GM23338 (cell line): ENCODE results near the gene BCL10. TPM values are rescaled to one million over a fixed set of nuclear protein-coding genes. Genes with fewer than 3 reads are reported as not detected.

Experiments used
- ATAC-seq: fragments of 200-7000 bp; cut with Tn5 transposase; 3 replicates; pipeline ENCODE4 v1.9.1; 2020
- DNase-seq: peaks from one replicate; pipeline ENCODE4 v3.0.0-alpha.2; 2015; ENCODE audit warnings: low spot score
- H2AFZ ChIP-seq: fragments of 200-600 bp; sonication (generic); 2 replicates; pipeline ENCODE4 v1.8.0; 2016; ENCODE audit warnings: antibody characterized with exemption, mild to moderate bottlenecking, moderate library complexity
- H3F3A ChIP-seq: fragments of 200-600 bp; sonication (generic); replicated peaks from 2 replicates; pipeline ENCODE4 v1.8.0; 2017; ENCODE audit warnings: antibody characterized with exemption, mixed run types, low read depth
- H3K27ac ChIP-seq: fragments of 200-600 bp; sonication (generic); 2 replicates; pipeline ENCODE4 v1.6.1; 2016; ENCODE audit warnings: low read depth
- H3K27me3 ChIP-seq: fragments of 200-600 bp; sonication (generic); 2 replicates; pipeline ENCODE4 v1.8.0; 2016; ENCODE audit warnings: mild to moderate bottlenecking, mixed run types, moderate library complexity; ENCODE audit not compliant: insufficient read depth
- H3K36me3 ChIP-seq: fragments of 200-600 bp; sonication (generic); 2 replicates; pipeline ENCODE4 v1.8.0; 2016; ENCODE audit warnings: mild to moderate bottlenecking; ENCODE audit not compliant: insufficient read depth
- H3K4me1 ChIP-seq: fragments of 200-600 bp; sonication (generic); 2 replicates; pipeline ENCODE4 v1.8.0; 2016; ENCODE audit warnings: mild to moderate bottlenecking, moderate library complexity; ENCODE audit not compliant: insufficient read depth
- H3K4me2 ChIP-seq: fragments of 200-600 bp; sonication (generic); 2 replicates; pipeline ENCODE4 v1.7.1; 2017; ENCODE audit warnings: mixed run types
- H3K4me3 ChIP-seq: fragments of 200-600 bp; sonication (generic); 2 replicates; pipeline ENCODE4 v1.6.1; 2016; ENCODE audit warnings: mixed run types
- H3K79me2 ChIP-seq: fragments of 200-600 bp; sonication (generic); replicated peaks from 2 replicates; pipeline ENCODE4 v1.8.0; 2017; ENCODE audit warnings: mild to moderate bottlenecking; ENCODE audit not compliant: insufficient read depth
- H3K9me2 ChIP-seq: fragments of 200-600 bp; sonication (generic); 2 replicates; pipeline ENCODE4 v1.8.0; 2017; ENCODE audit not compliant: insufficient read depth
- H4K20me1 ChIP-seq: fragments of 200-600 bp; sonication (generic); replicated peaks from 2 replicates; pipeline ENCODE4 v1.8.0; 2017; ENCODE audit warnings: mild to moderate bottlenecking; ENCODE audit not compliant: insufficient read depth
- H3K27ac Mint-ChIP-seq: 2 replicates; pipeline ENCODE4 v1.8.0; 2020; ENCODE audit warnings: inconsistent platforms, mild to moderate bottlenecking, moderate library complexity, mixed read lengths
- H3K27me3 Mint-ChIP-seq: 3 replicates; pipeline ENCODE4 v1.8.0; 2022; ENCODE audit warnings: low read depth, mild to moderate bottlenecking, moderate library complexity, mixed read lengths, inconsistent platforms; ENCODE audit not compliant: insufficient read depth, poor library complexity
- H3K36me3 Mint-ChIP-seq: 3 replicates; pipeline ENCODE4 v1.8.0; 2021; ENCODE audit warnings: low read depth, mild to moderate bottlenecking, inconsistent platforms, moderate library complexity, mixed read lengths
- H3K4me1 Mint-ChIP-seq: 3 replicates; pipeline ENCODE4 v1.8.0; 2020; ENCODE audit warnings: mild to moderate bottlenecking, inconsistent platforms, mixed read lengths
- H3K4me3 Mint-ChIP-seq: 3 replicates; pipeline ENCODE4 v1.8.0; 2021; ENCODE audit warnings: moderate library complexity, mild to moderate bottlenecking, inconsistent platforms, mixed read lengths
- H3K9me3 Mint-ChIP-seq: 3 replicates; pipeline ENCODE4 v1.8.0; 2020; ENCODE audit warnings: moderate library complexity, mild to moderate bottlenecking, inconsistent platforms, mixed read lengths
- CREB1 ChIP-seq: fragments of 250-450 bp; sonication (Bioruptor Pico); IDR thresholded peaks from 2 replicates; pipeline ENCODE4 v1.5.0; 2020; ENCODE audit warnings: low read depth, mild to moderate bottlenecking, moderate library complexity
- CTCF ChIP-seq, 2 experiments: fragments of 200-600 bp in 1 of 2; sonication (generic) in 1 of 2; conservative IDR thresholded peaks; 2 replicates each; pipeline versions ENCODE4 v1.5.1 to v1.6.1; 2016 to 2017; ENCODE audit warnings: antibody characterized with exemption in 2 of 2, low read depth in 2 of 2, mild to moderate bottlenecking in 2 of 2, moderate library complexity in 1 of 2
- EZH2 ChIP-seq: fragments of 200-600 bp; sonication (generic); IDR thresholded peaks from one replicate; pipeline ENCODE4 v1.8.0; 2017; ENCODE audit warnings: antibody characterized with exemption, mild to moderate bottlenecking, low read depth; ENCODE audit not compliant: unreplicated experiment
- EZH2phosphoT487 ChIP-seq: fragments of 200-600 bp; sonication (generic); IDR thresholded peaks from one replicate; pipeline ENCODE4 v1.8.1; 2018; ENCODE audit warnings: antibody characterized with exemption; ENCODE audit not compliant: unreplicated experiment
- JUNB ChIP-seq: IDR thresholded peaks from one replicate; pipeline ENCODE4 v1.6.1; 2016; ENCODE audit warnings: antibody characterized with exemption; ENCODE audit not compliant: unreplicated experiment
- NANOG ChIP-seq: IDR thresholded peaks from 2 replicates; pipeline ENCODE4 v1.6.1; 2016; ENCODE audit warnings: antibody characterized with exemption, borderline replicate concordance
- POLR2AphosphoS5 ChIP-seq: IDR thresholded peaks from 2 replicates; pipeline ENCODE4 v1.6.1; 2016; ENCODE audit warnings: antibody characterized with exemption, low read depth
- STAT1 ChIP-seq: IDR thresholded peaks from one replicate; pipeline ENCODE4 v1.6.1; 2016; ENCODE audit warnings: antibody characterized with exemption; ENCODE audit not compliant: unreplicated experiment
- ZNF331 ChIP-seq: fragments of 250-450 bp; sonication (Bioruptor Pico); IDR thresholded peaks from 2 replicates; pipeline ENCODE4 v1.5.0; 2020; ENCODE audit warnings: low read depth, mild to moderate bottlenecking, moderate library complexity
- ZNF462 ChIP-seq: fragments of 250-450 bp; sonication (Bioruptor Pico); IDR thresholded peaks from 2 replicates; pipeline ENCODE4 v1.5.0; 2020; ENCODE audit warnings: mild to moderate bottlenecking, moderate library complexity
- polyA plus RNA-seq: library from polyadenylated mRNA; unstranded; fragments of >200 nt; fragmentation: Nextera tagmentation; extraction: Ambion mirVana; gene quantifications from 2 replicates; pipeline ENCODE4 v1.2.1, GENCODE V29; 2016
- total RNA-seq: library from RNA; depleted of rRNA; stranded (reverse); fragments of >200 nt; shearing (Covaris generic); gene quantifications from 2 replicates; pipeline ENCODE4 v1.2.3, GENCODE V29; 2014
- TF ChIP-seq, protein P1 (sequence below): IDR thresholded peaks from 2 replicates; pipeline ENCODE4 v1.6.1; 2016; ENCODE audit warnings: antibody characterized with exemption

Gene BCL10
- total and polyA plus RNA-seq, 2 experiments from 2014 or later, result 23.1 to 33.7 TPM

GRCh38 chr1:85320371-85321131 is 44.1 kb upstream of the BCL10 start (continued):
- TF ChIP-seq CTCF (conservative IDR thresholded peaks at IDR 0.05; ENCODE audit: low read depth in 2 of 2) (no peak), ZNF331 (CRISPR knock-in tag) (no peak), NANOG (no peak)
- TF ChIP-seq, protein P1, sequence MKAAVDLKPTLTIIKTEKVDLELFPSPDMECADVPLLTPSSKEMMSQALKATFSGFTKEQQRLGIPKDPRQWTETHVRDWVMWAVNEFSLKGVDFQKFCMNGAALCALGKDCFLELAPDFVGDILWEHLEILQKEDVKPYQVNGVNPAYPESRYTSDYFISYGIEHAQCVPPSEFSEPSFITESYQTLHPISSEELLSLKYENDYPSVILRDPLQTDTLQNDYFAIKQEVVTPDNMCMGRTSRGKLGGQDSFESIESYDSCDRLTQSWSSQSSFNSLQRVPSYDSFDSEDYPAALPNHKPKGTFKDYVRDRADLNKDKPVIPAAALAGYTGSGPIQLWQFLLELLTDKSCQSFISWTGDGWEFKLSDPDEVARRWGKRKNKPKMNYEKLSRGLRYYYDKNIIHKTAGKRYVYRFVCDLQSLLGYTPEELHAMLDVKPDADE, result no peak

DNA sequence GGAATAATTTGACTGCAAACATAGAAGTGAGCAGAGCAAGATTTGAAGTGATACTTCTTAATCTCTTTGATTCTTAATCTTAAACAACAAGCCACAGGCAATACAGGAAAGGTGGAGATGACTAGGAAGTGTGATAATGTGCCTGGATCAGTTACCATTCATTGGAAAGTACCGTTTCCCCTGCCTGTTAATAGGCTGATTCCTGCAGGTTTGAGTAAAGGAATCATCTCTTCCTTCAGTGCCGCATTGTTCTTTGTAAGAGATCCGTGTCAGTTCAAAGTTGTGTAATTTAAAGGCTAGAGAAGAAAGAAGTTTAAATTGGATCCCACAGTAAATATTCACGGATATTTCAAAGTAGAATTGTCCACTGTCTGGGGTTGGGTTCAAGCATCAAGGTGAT is 43.5 kb upstream of the BCL10 start:
- Mint-ChIP-seq H3K36me3 (no peaks in the 10 kb centered on the region), H3K4me1 (peaks cover 18% of the 10 kb centered on the region), H3K4me3 (no peak overlapping the region), H3K9me3 (no peaks in the 10 kb centered on the region), H3K27ac (no peak overlapping the region; the same call in 1 of the 2 replicates), H3K27me3 (no peaks in the 10 kb centered on the region)
- H3K4me3 ChIP-seq, result no peak overlapping the region
- H3F3A ChIP-seq, result no peaks in the 10 kb centered on the region
- no peaks in the 10 kb centered on the region for H3K27me3 ChIP-seq
- DNase-seq (no peak), ATAC-seq (no peak)
- H3K27ac ChIP-seq, result no peak overlapping the region
- H2AFZ ChIP-seq, result no peak overlapping the region
- no peaks in the 10 kb centered on the region for H3K36me3 ChIP-seq
- H3K9me2 ChIP-seq, result no peaks in the 10 kb centered on the region
- H3K79me2 ChIP-seq, result no peaks in the 10 kb centered on the region
- H3K4me1 ChIP-seq, result peaks cover 15% of the 10 kb centered on the region
- no peaks in the 10 kb centered on the region for H4K20me1 ChIP-seq
- H3K4me2 ChIP-seq, result no peak overlapping the region
- TF ChIP-seq JUNB (no peak), NANOG (no peak), ZNF331 (CRISPR knock-in tag) (no peak), ZNF462 (CRISPR knock-in tag) (no peak), CREB1 (CRISPR knock-in tag) (no peak), STAT1 (no peak), EZH2phosphoT487 (no peak), CTCF (conservative IDR thresholded peaks at IDR 0.05; ENCODE audit: low read depth in 2 of 2) (no peak), EZH2 (no peak), POLR2AphosphoS5 (no peak)
- TF ChIP-seq, protein P1, result no peak
